ENCODE results near the gene REEP1.

REEP1 gene

DNA sequence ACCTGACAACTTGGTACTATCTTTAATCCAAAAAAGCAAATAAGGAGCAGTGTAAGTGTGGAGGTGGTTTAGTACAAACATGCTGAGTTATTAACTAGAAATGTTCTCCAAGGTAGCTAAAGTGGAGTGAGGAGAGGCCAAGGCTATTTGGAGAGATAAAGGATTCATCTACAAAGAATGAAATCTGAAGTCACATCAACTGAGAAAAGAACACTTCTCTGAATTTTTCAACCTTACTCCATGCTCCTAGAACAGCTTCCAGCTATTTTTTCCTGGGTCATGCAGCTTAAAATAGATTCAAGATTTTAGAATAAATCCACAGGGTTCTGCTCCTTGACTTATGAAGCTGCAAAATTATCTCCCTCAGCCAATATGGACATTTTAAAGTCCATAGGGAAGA is 160.8 kb downstream of the REEP1 start:
- TF ChIP-seq, protein P1, sequence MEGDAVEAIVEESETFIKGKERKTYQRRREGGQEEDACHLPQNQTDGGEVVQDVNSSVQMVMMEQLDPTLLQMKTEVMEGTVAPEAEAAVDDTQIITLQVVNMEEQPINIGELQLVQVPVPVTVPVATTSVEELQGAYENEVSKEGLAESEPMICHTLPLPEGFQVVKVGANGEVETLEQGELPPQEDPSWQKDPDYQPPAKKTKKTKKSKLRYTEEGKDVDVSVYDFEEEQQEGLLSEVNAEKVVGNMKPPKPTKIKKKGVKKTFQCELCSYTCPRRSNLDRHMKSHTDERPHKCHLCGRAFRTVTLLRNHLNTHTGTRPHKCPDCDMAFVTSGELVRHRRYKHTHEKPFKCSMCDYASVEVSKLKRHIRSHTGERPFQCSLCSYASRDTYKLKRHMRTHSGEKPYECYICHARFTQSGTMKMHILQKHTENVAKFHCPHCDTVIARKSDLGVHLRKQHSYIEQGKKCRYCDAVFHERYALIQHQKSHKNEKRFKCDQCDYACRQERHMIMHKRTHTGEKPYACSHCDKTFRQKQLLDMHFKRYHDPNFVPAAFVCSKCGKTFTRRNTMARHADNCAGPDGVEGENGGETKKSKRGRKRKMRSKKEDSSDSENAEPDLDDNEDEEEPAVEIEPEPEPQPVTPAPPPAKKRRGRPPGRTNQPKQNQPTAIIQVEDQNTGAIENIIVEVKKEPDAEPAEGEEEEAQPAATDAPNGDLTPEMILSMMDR (IDR thresholded peaks at IDR 0.05; ENCODE audit: low read depth, low read length), result no peak
- no peak overlapping the region for H3K4me3 ChIP-seq (ENCODE audit: low read depth, low read length)

DNA sequence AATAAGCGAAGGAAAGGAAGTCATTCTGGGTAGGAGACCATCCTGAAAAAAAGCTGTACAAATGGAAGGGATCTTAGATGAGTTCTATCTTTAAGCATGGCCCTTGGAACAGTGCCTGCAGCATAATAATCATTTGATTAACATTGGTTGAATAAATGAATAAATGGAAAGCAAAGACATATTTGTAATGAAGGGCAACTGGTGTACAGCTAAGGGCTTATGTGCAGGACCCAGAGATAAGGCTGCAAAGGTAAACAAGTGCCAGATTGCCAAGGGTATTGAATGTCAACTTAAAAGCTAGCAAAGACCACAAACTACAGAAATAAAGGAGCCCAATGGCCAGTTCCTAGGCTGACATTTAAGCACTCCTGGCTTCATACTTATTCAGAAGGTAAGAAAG is 161.6 kb downstream of the REEP1 start:
- H3K4me3 ChIP-seq (ENCODE audit: low read depth, low read length), result no peak overlapping the region
- TF ChIP-seq, protein P1 (IDR thresholded peaks at IDR 0.05; ENCODE audit: low read depth, low read length), result no peak

DNA sequence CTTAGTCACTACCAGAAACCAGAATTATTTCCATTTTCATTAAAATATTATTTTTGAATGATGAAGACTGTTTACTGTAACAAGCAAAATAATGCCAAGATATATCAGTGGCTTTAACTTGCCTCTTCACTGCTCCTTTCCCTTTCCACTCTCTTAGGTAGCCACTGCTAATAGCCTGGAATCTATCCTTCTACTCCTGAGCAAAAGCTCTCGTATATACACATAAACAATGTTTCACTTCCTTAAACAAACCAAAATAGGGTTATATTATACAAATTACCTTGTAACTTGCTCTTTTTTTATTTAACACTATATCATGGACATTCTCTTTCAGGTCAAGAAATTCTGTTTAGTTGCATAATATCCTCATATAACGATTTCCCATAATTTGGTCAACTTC is 163.0 kb downstream of the REEP1 start:
- H3K4me3 ChIP-seq (ENCODE audit: low read depth, low read length), result no peak overlapping the region
- TF ChIP-seq, protein P1 (IDR thresholded peaks at IDR 0.05; ENCODE audit: low read depth, low read length), result no peak

DNA sequence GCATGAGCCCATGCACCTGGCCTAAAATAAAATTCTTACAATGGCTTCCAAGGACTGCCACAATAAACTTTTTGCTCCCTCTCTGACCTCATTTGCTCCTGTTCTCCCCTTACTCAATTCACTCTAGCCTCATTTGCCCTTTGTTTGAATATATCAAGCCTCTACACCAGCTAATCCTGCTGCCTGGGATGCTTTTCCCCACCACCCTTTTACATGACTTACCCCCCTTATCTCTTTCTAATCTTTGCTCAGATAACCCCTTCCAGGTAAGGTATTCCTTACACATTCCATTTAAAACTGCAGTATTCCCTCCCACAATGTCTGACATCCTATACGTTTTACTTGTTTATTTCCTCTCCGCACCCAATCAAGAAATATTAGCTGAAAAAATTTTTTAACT is 164.8 kb downstream of the REEP1 start:
- no peak overlapping the region for H3K4me3 ChIP-seq (ENCODE audit: low read depth, low read length)
- TF ChIP-seq, protein P1 (IDR thresholded peaks at IDR 0.05; ENCODE audit: low read depth, low read length), result no peak

DNA sequence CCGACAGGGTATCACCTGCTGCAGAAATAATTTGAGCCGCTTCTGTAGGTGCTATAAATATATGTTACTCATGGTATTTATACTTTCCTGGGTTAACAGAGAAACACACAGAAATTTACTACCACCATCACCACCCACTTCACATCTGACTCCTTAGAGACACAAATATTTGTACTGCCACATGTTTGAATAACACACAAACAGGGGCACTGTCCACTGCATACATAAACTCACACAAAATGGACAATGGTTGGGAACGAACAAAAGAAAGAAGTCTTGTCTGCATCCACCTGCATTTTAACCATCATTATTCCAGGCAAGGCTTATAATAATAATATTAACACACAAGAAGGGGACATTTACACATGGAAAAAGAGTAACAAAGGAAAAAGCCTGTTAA is 166.1 kb downstream of the REEP1 start:
- TF ChIP-seq, protein P1 (IDR thresholded peaks at IDR 0.05; ENCODE audit: low read depth, low read length), result no peak
- no peak overlapping the region for H3K4me3 ChIP-seq (ENCODE audit: low read depth, low read length)

DNA sequence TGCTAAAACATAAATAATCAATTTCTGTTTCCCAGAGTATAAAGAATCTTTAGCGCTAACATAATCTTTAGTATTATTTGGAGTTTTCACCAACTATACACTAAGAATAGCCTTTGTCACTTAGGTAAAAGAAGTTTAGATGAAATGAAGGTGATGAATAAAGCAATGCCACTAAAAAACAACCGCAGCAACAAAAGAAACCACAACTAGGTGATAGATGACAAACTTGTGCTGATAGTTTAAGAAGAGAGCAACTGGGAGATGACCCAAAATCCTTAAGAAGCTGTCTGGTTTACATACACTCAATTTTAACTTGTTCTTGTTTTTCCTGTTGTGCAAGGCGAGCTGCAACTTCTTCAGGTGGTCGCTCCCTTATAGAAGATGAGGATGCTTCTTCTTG is 167.0 kb downstream of the REEP1 start:
- TF ChIP-seq, protein P1 (IDR thresholded peaks at IDR 0.05; ENCODE audit: low read depth, low read length), result no peak

More for the DNA sequence above, 167.0 kb downstream of the REEP1 start:
- no peak overlapping the region for H3K4me3 ChIP-seq (ENCODE audit: low read depth, low read length)

Measured in WI38 (cell line).